Trophoblast cell (in vitro differentiated cells and primary cell): ENCODE data around the gene CLDN7.
A peak's percentile ranks its signal among the peaks of the same experiment; 100 is the strongest.

Source experiments
- DNase-seq, 2 donors: peaks; one replicate each; pipeline ENCODE4 v3.0.0-alpha.2; 2016
- H2AFZ ChIP-seq: 2 replicates; pipeline ENCODE4 v1.6.1; 2013; ENCODE audit warnings: low read length, moderate library complexity, mild to moderate bottlenecking; ENCODE audit not compliant: insufficient read depth, poor library complexity
- H2AK5ac ChIP-seq: 2 replicates; pipeline ENCODE4 v1.6.1; 2013; ENCODE audit warnings: mild to moderate bottlenecking, low read length
- H2BK120ac ChIP-seq: 2 replicates; pipeline ENCODE4 v1.6.1; 2013; ENCODE audit warnings: low read length, mild to moderate bottlenecking, moderate library complexity; ENCODE audit not compliant: insufficient read depth, poor library complexity
- H2BK12ac ChIP-seq: 2 replicates; pipeline ENCODE4 v1.6.1; 2013; ENCODE audit warnings: mild to moderate bottlenecking, low read length, moderate library complexity
- H2BK5ac ChIP-seq: 2 replicates; pipeline ENCODE4 v1.6.1; 2013; ENCODE audit warnings: low read length, low read depth, moderate library complexity, mild to moderate bottlenecking; ENCODE audit not compliant: poor library complexity
- H3K14ac ChIP-seq: 2 replicates; pipeline ENCODE4 v1.6.1; 2013; ENCODE audit warnings: mild to moderate bottlenecking, low read length
- H3K18ac ChIP-seq: 2 replicates; pipeline ENCODE4 v1.6.1; 2013; ENCODE audit warnings: mild to moderate bottlenecking, low read length
- H3K23ac ChIP-seq: 2 replicates; pipeline ENCODE4 v1.6.1; 2013; ENCODE audit warnings: low read length
- H3K27ac ChIP-seq: 2 replicates; pipeline ENCODE4 v1.5.1; 2013; ENCODE audit warnings: low read depth, mild to moderate bottlenecking, inconsistent platforms, low read length, moderate library complexity
- H3K27me3 ChIP-seq: 2 replicates; pipeline ENCODE4 v1.6.1; 2013; ENCODE audit warnings: inconsistent platforms, mild to moderate bottlenecking, low read length, moderate library complexity; ENCODE audit not compliant: insufficient read depth
- H3K36me3 ChIP-seq, 2 experiments: 1 replicate in 1 of 2; 2 replicates in 1 of 2; pipeline ENCODE4 v1.6.1; 2013; ENCODE audit warnings: low read length in 2 of 2, mild to moderate bottlenecking in 2 of 2, moderate library complexity in 1 of 2; ENCODE audit not compliant: insufficient read depth in 2 of 2, control insufficient read depth in 1 of 2
- H3K4ac ChIP-seq: 2 replicates; pipeline ENCODE4 v1.6.1; 2013; ENCODE audit warnings: low read depth, mild to moderate bottlenecking, low read length, moderate library complexity
- H3K4me1 ChIP-seq, 2 experiments: 1 replicate in 1 of 2; 2 replicates in 1 of 2; pipeline ENCODE4 v1.6.1; 2013; ENCODE audit warnings: low read length in 2 of 2, mild to moderate bottlenecking in 2 of 2, moderate library complexity in 1 of 2; ENCODE audit not compliant: insufficient read depth in 2 of 2, control insufficient read depth in 1 of 2
- H3K4me2 ChIP-seq: 2 replicates; pipeline ENCODE4 v1.6.1; 2013; ENCODE audit warnings: inconsistent platforms, mild to moderate bottlenecking, low read length, moderate library complexity
- H3K4me3 ChIP-seq: 2 replicates; pipeline ENCODE4 v1.5.1; 2013; ENCODE audit warnings: mild to moderate bottlenecking, low read depth, low read length, inconsistent platforms
- H3K79me1 ChIP-seq: one replicate; pipeline ENCODE4 v1.6.1; 2013; ENCODE audit warnings: low read length
- H3K79me2 ChIP-seq: 2 replicates; pipeline ENCODE4 v1.6.1; 2013; ENCODE audit warnings: low read length, mild to moderate bottlenecking; ENCODE audit not compliant: control insufficient read depth, insufficient read depth, poor library complexity
- H3K9ac ChIP-seq: 2 replicates; pipeline ENCODE4 v1.6.1; 2013; ENCODE audit warnings: mild to moderate bottlenecking, low read length
- H3K9me3 ChIP-seq: 2 replicates; pipeline ENCODE4 v1.6.1; 2013; ENCODE audit warnings: low read depth, mild to moderate bottlenecking, control low read depth, inconsistent platforms, low read length; ENCODE audit not compliant: insufficient read depth
- H4K12ac ChIP-seq: 2 replicates; pipeline ENCODE4 v1.6.1; 2013; ENCODE audit warnings: low read depth, mild to moderate bottlenecking, low read length, moderate library complexity
- H4K8ac ChIP-seq: 2 replicates; pipeline ENCODE4 v1.6.1; 2013; ENCODE audit warnings: low read depth, mild to moderate bottlenecking, low read length, moderate library complexity
- H4K91ac ChIP-seq: one replicate; pipeline ENCODE4 v1.6.1; 2013; ENCODE audit warnings: low read depth, mild to moderate bottlenecking, low read length, moderate library complexity
- WGBS: extraction: QIAGEN DNeasy Blood & Tissue Kit; methylation state at CpG from one replicate; pipeline ENCODE4 v1.1.7; 2013; ENCODE audit warnings: missing lambda C conversion rate; ENCODE audit not compliant: insufficient read length, insufficient coverage; ENCODE audit errors: extremely low coverage; 5-methylcytosine and 5-hydroxymethylcytosine counted together

Gene CLDN7

DNA sequence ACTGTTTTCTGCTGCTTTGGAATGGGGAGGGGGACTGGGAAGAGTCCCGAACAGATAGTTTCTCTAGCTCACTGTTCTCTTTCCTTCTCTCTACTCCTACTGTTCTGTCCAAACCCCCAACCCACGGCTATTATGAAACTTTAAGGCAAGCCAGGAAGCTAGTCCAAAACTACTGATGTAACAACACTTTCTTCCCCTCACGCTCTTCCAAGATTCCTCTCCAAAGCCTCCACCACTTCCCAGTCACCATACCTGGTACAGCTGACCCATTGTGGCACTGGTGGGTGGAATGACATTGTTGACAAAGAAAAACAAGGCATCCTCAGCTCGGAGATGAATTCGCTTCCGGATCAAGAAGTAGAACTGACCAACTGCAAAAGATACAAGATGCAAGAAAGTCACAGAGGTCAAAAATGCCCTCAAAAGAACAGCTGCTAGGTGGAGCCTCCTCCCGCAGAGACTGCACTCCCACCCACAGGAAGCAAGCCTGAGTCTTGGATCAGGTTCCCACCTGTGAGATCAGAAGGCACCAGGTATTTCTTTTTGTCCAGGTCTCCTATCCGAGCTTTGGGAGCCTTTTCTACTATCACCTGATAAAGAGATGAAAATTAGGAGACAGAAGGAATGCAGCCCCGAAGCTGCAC, 21.1 kb downstream of the CLDN7 start:
- Histone ChIP-seq H3K79me2 (peaks cover 23% of the 10 kb centered on the region), H3K9me3 (peaks cover 2% of the 10 kb centered on the region), H2AK5ac (peak overlapping the region; percentile 15), H3K18ac (no peak overlapping the region), H2AFZ (no peak overlapping the region), H3K36me3 (peaks cover 24 to 38% of the 10 kb centered on the region in 2 experiments), H2BK5ac (peak overlapping the region; percentile 29), H3K14ac (no peak overlapping the region), H4K8ac (no peak overlapping the region), H2BK120ac (no peak overlapping the region), H3K9ac (peak overlapping the region; percentile 42), H3K4me1 (peaks cover 12 to 14% of the 10 kb centered on the region in 2 experiments), H4K91ac (peak overlapping the region; percentile 53), H3K79me1 (peaks cover 27% of the 10 kb centered on the region), H3K27ac (peak overlapping the region; percentile 99), H2BK12ac (no peak overlapping the region), H3K4ac (peak overlapping the region; percentile 57), H3K23ac (no peak overlapping the region), H3K27me3 (no peaks in the 10 kb centered on the region), H3K4me3 (peak overlapping the region; percentile 94), H3K4me2 (peak overlapping the region; percentile 92), H4K12ac (no peak overlapping the region)
- DNase-seq, result no peak
- no CpG with 5 or more reads among the region's 9 CpGs for WGBS

DNA sequence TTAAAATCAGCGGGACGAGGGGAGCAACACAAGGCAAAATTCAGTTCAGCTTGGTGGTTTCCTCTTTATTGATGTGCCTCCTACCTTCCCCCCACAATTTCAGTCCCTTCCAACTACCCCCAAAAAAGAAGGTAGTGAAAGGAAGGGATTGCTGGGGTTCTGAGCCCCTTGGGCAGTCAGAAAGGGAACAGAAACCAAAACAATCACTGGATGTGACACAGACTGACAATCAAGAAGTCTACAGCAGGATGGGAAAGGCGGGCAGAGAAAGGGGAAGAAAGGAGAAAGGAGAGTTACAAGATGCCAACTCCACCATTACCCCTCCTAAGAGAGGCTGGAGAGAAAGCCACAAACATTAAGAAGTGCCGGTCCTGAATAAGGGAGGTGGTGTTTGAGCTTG, 21.9 kb downstream of the CLDN7 start:
- H2AK5ac ChIP-seq, result no peak overlapping the region
- no peak for DNase-seq
- no CpG with 5 or more reads among the region's 4 CpGs for WGBS

DNA sequence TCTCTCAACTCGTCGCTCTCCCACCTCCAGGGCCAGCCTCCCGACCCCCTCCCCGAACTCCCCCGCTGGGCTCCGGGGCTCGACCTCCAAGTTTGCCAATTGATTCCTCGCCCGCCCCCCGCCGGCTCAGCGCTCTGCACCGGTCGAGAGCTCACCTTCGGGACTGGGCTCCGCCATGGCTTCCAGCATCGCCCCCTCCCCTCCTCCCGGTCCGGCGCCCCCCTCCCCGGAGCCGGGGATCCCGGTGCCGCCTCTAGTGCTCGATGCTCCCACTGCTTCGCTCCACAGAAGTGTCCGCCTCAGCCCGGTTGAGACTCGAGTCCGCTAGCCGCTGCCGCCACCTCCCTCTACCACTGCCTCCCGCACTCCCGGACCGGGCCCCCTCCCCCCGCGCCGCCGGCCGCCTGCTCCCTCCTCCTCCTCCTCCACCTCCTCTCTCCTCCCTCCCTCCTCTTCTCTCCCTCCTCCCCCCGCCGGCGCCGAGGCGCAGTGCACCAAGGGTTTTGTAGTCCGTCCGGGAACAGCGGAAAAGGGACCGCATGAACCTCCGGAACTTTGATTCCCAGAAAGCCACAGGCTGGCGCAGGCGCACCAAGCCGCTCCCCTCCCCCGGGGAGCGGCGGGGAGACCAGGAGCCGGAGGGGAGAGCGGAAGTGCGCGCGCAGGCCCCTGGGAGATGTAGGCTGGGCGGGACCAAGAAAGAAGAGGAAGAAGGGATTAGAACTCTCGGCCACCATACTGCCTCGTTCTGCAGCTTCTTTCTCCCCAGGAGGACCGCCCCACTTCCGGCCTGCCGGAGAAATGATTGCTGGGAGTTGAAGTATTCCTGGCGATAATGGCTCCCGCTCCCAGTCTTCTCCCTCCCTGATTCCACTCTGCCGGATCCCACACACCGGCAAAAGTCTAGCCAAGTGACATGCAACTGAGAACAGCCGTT, 22.9 kb downstream of the CLDN7 start, which contains the start of gene PHF23:
Gene PHF23, minus strand, starts transcription at position 367 of the 937 bp plus-strand sequence. Its CDS starts 178 bp downstream, at position 189.
- Histone ChIP-seq H3K4ac (peak within 1 kb of the TSS; percentile 100), H2BK120ac (peak within 1 kb of the TSS; percentile 95), H3K4me2 (peak within 1 kb of the TSS; percentile 61), H3K9me3 (peaks cover 4% of the 10 kb centered on the region), H3K79me2 (peaks cover 29% of the 10 kb centered on the region), H2BK12ac (peak within 1 kb of the TSS; percentile 29), H2BK5ac (peak within 1 kb of the TSS; percentile 95), H4K8ac (peak within 1 kb of the TSS; percentile 85), H3K4me1 (peaks cover 18 to 29% of the 10 kb centered on the region in 2 experiments), H4K12ac (peak within 1 kb of the TSS; percentile 89), H3K79me1 (peaks cover 30% of the 10 kb centered on the region), H3K4me3 (peak within 1 kb of the TSS; percentile 94), H3K27ac (peak within 1 kb of the TSS; percentile 89), H3K18ac (peak within 1 kb of the TSS; percentile 94), H3K9ac (peak within 1 kb of the TSS; percentile 99), H2AK5ac (peak within 1 kb of the TSS; percentile 96), H3K14ac (peak within 1 kb of the TSS; percentile 96), H2AFZ (peak within 1 kb of the TSS; percentile 53), H3K36me3 (peaks cover 29 to 44% of the 10 kb centered on the region in 2 experiments), H4K91ac (peak within 1 kb of the TSS; percentile 99), H3K23ac (no peak within 1 kb of the TSS), H3K27me3 (no peaks in the 10 kb centered on the region)
- WGBS, result no CpG with 5 or more reads among the region's 72 CpGs
- DNase-seq, result peak; percentile 99 to 100

More for the DNA sequence above, 21.9 kb downstream of the CLDN7 start:
- Histone ChIP-seq H3K79me2 (peaks cover 26% of the 10 kb centered on the region), H3K36me3 (peaks cover 27 to 41% of the 10 kb centered on the region in 2 experiments), H2AFZ (no peak overlapping the region), H4K91ac (no peak overlapping the region), H3K9ac (no peak overlapping the region), H2BK120ac (no peak overlapping the region), H3K27ac (no peak overlapping the region), H3K4ac (peak overlapping the region; percentile 44), H3K27me3 (no peaks in the 10 kb centered on the region), H2BK12ac (no peak overlapping the region), H3K23ac (no peak overlapping the region), H2BK5ac (no peak overlapping the region), H3K4me2 (peak overlapping the region; percentile 92), H4K12ac (no peak overlapping the region), H3K18ac (no peak overlapping the region), H4K8ac (no peak overlapping the region), H3K14ac (no peak overlapping the region), H3K79me1 (peaks cover 27% of the 10 kb centered on the region), H3K9me3 (peaks cover 4% of the 10 kb centered on the region), H3K4me1 (peaks cover 16 to 21% of the 10 kb centered on the region in 2 experiments), H3K4me3 (no peak overlapping the region)

DNA sequence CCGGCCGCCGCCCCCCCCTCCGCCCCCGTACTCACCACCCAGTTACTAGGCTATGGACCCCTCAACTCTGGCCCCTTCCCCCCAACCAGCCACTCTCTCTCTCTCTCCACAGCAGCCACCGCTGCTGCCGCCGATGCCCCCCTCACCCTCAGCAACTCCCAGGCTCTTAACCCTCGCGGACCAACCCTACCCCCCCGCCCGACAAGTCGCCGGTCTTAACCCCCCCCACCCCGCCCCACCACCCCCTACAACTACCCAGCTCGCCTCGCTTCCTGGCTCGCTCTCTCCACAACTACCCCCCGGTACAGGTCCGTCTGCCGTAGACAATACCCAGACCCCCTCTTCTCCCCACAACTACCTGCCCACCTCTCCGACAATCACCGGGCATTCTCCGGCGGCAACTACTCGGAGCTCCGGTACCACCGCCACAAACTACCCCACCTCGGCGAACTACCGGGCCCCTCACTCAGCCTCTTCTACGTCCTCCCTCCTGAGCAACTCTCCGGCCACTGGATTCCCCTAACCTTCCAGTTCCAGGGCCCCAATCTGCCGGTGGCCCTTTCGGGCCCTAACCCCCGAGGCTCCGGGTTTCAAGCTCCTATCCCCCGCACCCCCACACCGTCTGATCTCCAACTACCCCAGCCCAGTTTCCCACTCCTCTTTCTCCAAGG, 23.7 kb downstream of the CLDN7 start:
- Histone ChIP-seq H3K23ac (no peak overlapping the region), H3K4ac (peak overlapping the region; percentile 100), H3K36me3 (peaks cover 25 to 38% of the 10 kb centered on the region in 2 experiments), H2BK12ac (peak overlapping the region; percentile 29), H3K4me1 (peaks cover 18 to 29% of the 10 kb centered on the region in 2 experiments), H2BK5ac (peak overlapping the region; percentile 95), H2AK5ac (peak overlapping the region; percentile 96), H3K27me3 (no peaks in the 10 kb centered on the region), H3K9ac (peak overlapping the region; percentile 99), H4K12ac (peak overlapping the region; percentile 89), H4K8ac (peak overlapping the region; percentile 85), H3K79me2 (peaks cover 35% of the 10 kb centered on the region), H4K91ac (peak overlapping the region; percentile 99), H3K18ac (peak overlapping the region; percentile 94), H3K4me2 (peak overlapping the region; percentile 52), H3K9me3 (peaks cover 4% of the 10 kb centered on the region), H3K27ac (peak overlapping the region; percentile 89), H3K14ac (peak overlapping the region; percentile 96), H3K79me1 (peaks cover 38% of the 10 kb centered on the region), H3K4me3 (peak overlapping the region; percentile 94), H2AFZ (peak overlapping the region; percentile 37), H2BK120ac (peak overlapping the region; percentile 95)
- WGBS, result no CpG with 5 or more reads among the region's 39 CpGs
- DNase-seq, result no peak
